A549 (cell line): Measurements from ENCODE around the gene APOD. TPM values are rescaled to one million over a fixed set of nuclear protein-coding genes. Genes with fewer than 3 reads are reported as not detected.

ENCODE experiments used
- ATAC-seq, 2 experiments: fragments of 200-7000 bp in 1 of 2; fragments of >200 bp in 1 of 2; cut with Nextera tagmentation in 1 of 2; cut with Tn5 transposase in 1 of 2; 3 replicates each; pipeline versions ENCODE4 v1.8.0 to v1.9.1; 2018 to 2020; ENCODE audit warnings: mild to moderate bottlenecking in 1 of 2, moderate library complexity in 1 of 2
- CTCF ChIA-PET: fragments of 300-600 bp; sonication (Branson Sonifier 250); formaldehyde crosslinking; extraction: SDS; loops from one replicate; lab custom pipeline; 2021; ENCODE audit warnings: antibody characterized with exemption, inconsistent platforms; lab: Yijun Ruan, JAX
- POLR2A ChIA-PET: fragments of 350-600 bp; formaldehyde crosslinking; extraction: SDS; loops from one replicate; lab custom pipeline; 2021; ENCODE audit warnings: antibody characterized with exemption, inconsistent platforms; lab: Yijun Ruan, JAX
- DNase-seq, 2 experiments: peaks; one replicate each; pipeline versions ENCODE4 v3.0.0 to v3.0.0-alpha.2; 2011 to 2016; ENCODE audit warnings: low read depth in 1 of 2, low spot score in 1 of 2
- FAIRE-seq: peaks from 2 replicates; lab custom pipeline; 2011; peaks lifted over from hg19 to GRCh38; lab: Jason Lieb, UNC
- H3K27ac ChIP-seq, 2 experiments: fragments of >200 bp; sonication (Bioruptor Twin); formaldehyde crosslinking; 3 replicates each; pipeline ENCODE4 v1.5.1; 2016 to 2017
- H3K4me1 ChIP-seq: fragments of >200 bp; sonication (Bioruptor Twin); formaldehyde crosslinking; 3 replicates; pipeline ENCODE4 v1.6.1; 2016
- H3K4me2 ChIP-seq: fragments of >200 bp; sonication (Bioruptor Twin); formaldehyde crosslinking; 3 replicates; pipeline ENCODE4 v1.6.1; 2016
- H3K4me3 ChIP-seq: fragments of >200 bp; sonication (Bioruptor Twin); formaldehyde crosslinking; 3 replicates; pipeline ENCODE4 v1.5.1; 2016
- H3K9me3 ChIP-seq: fragments of >200 bp; sonication (Bioruptor Twin); formaldehyde crosslinking; 3 replicates; pipeline ENCODE4 v1.6.1; 2016
- BCL3 ChIP-seq: fragments of >200 bp; sonication (Bioruptor Twin); formaldehyde crosslinking; IDR thresholded peaks from 3 replicates; pipeline ENCODE4 v1.6.1; 2016
- CBX2 ChIP-seq: fragments of 200-600 bp; sonication (generic); IDR thresholded peaks from 2 replicates; pipeline ENCODE4 v1.6.1; 2016; ENCODE audit warnings: low read depth, mild to moderate bottlenecking, borderline replicate concordance
- CEBPB ChIP-seq, 2 experiments: fragments of >200 bp in 1 of 2; sonication (Bioruptor Twin) in 1 of 2; formaldehyde crosslinking in 1 of 2; IDR thresholded peaks; 2 replicates each; pipeline ENCODE4 v1.6.1; 2012 to 2016
- EP300 ChIP-seq, 2 experiments: fragments of >200 bp; sonication (Bioruptor Twin); formaldehyde crosslinking; IDR thresholded peaks; 2 replicates in 1 of 2; 3 replicates in 1 of 2; pipeline ENCODE4 v1.6.1; 2016 to 2017
- ESRRA ChIP-seq: fragments of 150-350 bp; IDR thresholded peaks from 2 replicates; pipeline ENCODE4 v1.6.1; 2014; ENCODE audit warnings: mild to moderate bottlenecking, low read length, borderline replicate concordance
- FOSB ChIP-seq: fragments of 250-450 bp; sonication (Bioruptor Pico); IDR thresholded peaks from 2 replicates; pipeline ENCODE4 v1.5.0; 2020; ENCODE audit warnings: mild to moderate bottlenecking, moderate library complexity
- FOSL2 ChIP-seq, 2 experiments: fragments of 450-650 bp in 1 of 2; fragments of >200 bp in 1 of 2; sonication (Bioruptor Twin) in 1 of 2; formaldehyde crosslinking; IDR thresholded peaks; 2 replicates each; pipeline versions ENCODE4 v1.5.0 to v1.6.1; 2016 to 2020; ENCODE audit warnings: mild to moderate bottlenecking in 1 of 2, moderate library complexity in 1 of 2
- GATA3 ChIP-seq: IDR thresholded peaks from 2 replicates; pipeline ENCODE4 v1.6.1; 2012; ENCODE audit warnings: borderline replicate concordance
- HEYL ChIP-seq: fragments of 250-450 bp; sonication (Bioruptor Pico); IDR thresholded peaks from 2 replicates; pipeline ENCODE4 v1.8.0; 2021; ENCODE audit warnings: mild to moderate bottlenecking, moderate library complexity
- HOXA7 ChIP-seq: fragments of 250-450 bp; sonication (Bioruptor Pico); IDR thresholded peaks from 2 replicates; pipeline ENCODE4 v1.5.0; 2020; ENCODE audit warnings: mild to moderate bottlenecking, moderate library complexity
- KDM5A ChIP-seq: fragments of 200-600 bp; sonication (generic); IDR thresholded peaks from 2 replicates; pipeline ENCODE4 v1.6.1; 2016; ENCODE audit warnings: antibody characterized with exemption, mild to moderate bottlenecking
- MYC ChIP-seq: IDR thresholded peaks from 2 replicates; pipeline ENCODE4 v1.6.1; 2012; ENCODE audit warnings: mild to moderate bottlenecking, inconsistent platforms, low read length, improper control_type of control experiment, borderline replicate concordance
- NR3C1 ChIP-seq: fragments of >200 bp; sonication (Bioruptor Twin); formaldehyde crosslinking; IDR thresholded peaks from 3 replicates; pipeline ENCODE4 v1.6.1; 2017
- TFCP2L1 ChIP-seq: fragments of 250-450 bp; sonication (Bioruptor Pico); IDR thresholded peaks from 2 replicates; pipeline ENCODE4 v1.5.0; 2021; ENCODE audit warnings: mild to moderate bottlenecking
- TP53 ChIP-seq: fragments of 250-450 bp; sonication (Bioruptor Pico); IDR thresholded peaks from 2 replicates; pipeline ENCODE4 v1.5.0; 2021; ENCODE audit warnings: mild to moderate bottlenecking, moderate library complexity
- USF2 ChIP-seq: fragments of 450-650 bp; IDR thresholded peaks from 2 replicates; pipeline ENCODE4 v1.6.1; 2014; ENCODE audit warnings: antibody characterized with exemption
- ZC3H11A ChIP-seq: fragments of 450-650 bp; IDR thresholded peaks from 2 replicates; pipeline ENCODE4 v1.6.1; 2014; ENCODE audit warnings: antibody characterized with exemption, mild to moderate bottlenecking
- WGBS: methylation state at CpG from one replicate; pipeline ENCODE4 v1.1.6; 2017; ENCODE audit errors: missing lambda C conversion rate; 5-methylcytosine and 5-hydroxymethylcytosine counted together
- polyA plus RNA-seq, 4 experiments: library from polyadenylated mRNA; depleted of rRNA in 3 of 4; stranded (reverse); fragments of >200 nt; fragmentation: RNase III in 1 of 4; extraction: RNeasy Plus Mini Kit Qiagen cat#74134 plus additional on column Dnase treatment in 1 of 4; gene quantifications; 2 replicates in 3 of 4; 3 replicates in 1 of 4; pipeline ENCODE4 v1.2.3, GENCODE V29; 2011 to 2017
- TF ChIP-seq, protein P1 (sequence below): fragments of 200-600 bp; sonication (generic); IDR thresholded peaks from 2 replicates; pipeline ENCODE4 v1.6.1; 2016; ENCODE audit warnings: antibody characterized with exemption, mild to moderate bottlenecking, moderate library complexity

APOD gene
- polyA plus RNA-seq, 2 of the 4 experiments (the other 2 are of a cell fraction), result 0.15 to 2.8 TPM

DNA sequence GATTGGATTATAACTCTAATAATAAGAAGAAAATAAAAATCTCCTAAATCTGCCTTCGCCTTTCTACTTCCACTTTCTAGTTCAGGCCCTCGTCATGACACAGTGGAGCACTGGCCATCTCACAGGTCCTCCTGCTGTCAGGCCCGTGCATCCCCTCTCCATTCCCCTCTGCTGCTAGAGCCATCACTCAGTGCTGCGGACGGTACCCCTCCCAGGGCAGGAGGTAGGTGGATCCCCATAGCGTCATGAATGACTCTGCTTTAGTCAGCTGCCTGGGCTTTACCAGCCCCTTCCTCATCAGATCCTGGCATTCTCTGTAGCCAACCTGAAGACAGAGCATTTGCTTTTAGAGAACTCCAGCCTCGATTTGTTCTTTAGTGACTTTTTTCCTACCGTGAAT, 28.6 kb downstream of the APOD start (continued):
- TF ChIP-seq ZC3H11A (no peak), USF2 (no peak), HEYL (CRISPR knock-in tag) (no peak), GATA3 (no peak)
- TF ChIP-seq, protein P1, sequence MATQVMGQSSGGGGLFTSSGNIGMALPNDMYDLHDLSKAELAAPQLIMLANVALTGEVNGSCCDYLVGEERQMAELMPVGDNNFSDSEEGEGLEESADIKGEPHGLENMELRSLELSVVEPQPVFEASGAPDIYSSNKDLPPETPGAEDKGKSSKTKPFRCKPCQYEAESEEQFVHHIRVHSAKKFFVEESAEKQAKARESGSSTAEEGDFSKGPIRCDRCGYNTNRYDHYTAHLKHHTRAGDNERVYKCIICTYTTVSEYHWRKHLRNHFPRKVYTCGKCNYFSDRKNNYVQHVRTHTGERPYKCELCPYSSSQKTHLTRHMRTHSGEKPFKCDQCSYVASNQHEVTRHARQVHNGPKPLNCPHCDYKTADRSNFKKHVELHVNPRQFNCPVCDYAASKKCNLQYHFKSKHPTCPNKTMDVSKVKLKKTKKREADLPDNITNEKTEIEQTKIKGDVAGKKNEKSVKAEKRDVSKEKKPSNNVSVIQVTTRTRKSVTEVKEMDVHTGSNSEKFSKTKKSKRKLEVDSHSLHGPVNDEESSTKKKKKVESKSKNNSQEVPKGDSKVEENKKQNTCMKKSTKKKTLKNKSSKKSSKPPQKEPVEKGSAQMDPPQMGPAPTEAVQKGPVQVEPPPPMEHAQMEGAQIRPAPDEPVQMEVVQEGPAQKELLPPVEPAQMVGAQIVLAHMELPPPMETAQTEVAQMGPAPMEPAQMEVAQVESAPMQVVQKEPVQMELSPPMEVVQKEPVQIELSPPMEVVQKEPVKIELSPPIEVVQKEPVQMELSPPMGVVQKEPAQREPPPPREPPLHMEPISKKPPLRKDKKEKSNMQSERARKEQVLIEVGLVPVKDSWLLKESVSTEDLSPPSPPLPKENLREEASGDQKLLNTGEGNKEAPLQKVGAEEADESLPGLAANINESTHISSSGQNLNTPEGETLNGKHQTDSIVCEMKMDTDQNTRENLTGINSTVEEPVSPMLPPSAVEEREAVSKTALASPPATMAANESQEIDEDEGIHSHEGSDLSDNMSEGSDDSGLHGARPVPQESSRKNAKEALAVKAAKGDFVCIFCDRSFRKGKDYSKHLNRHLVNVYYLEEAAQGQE, result no peak
- TF ChIP-seq, all 56 proteins: peak for 0

- Histone ChIP-seq H3K4me2 (no peak overlapping the region), H3K4me1 (no peaks in the 10 kb centered on the region), H3K27ac (no peak overlapping the region), H3K9me3 (no peaks in the 10 kb centered on the region), H3K4me3 (no peak overlapping the region)
- POLR2A ChIA-PET, result no interaction called here
- CTCF ChIA-PET, result interaction anchor here (0.6 to 1.2 kb wide), 2 partner anchors 10 to 93 kb away, joined by 3 read pairs; no protein-coding TSS in a partner anchor
- no peak for TF ChIP-seq TFCP2L1
- TF ChIP-seq TP53 (CRISPR knock-in tag), result no peak
- TF ChIP-seq ESRRA, result no peak
- no peak for TF ChIP-seq HOXA7 (CRISPR knock-in tag)
- no peak for FAIRE-seq
- ATAC-seq, result no peak
- no peak for DNase-seq
- 95% methylated on average over 15 of the region's 15 CpGs for WGBS
These were observed 29.3 kb downstream of the APOD start for GRCh38 chr3:195554458-195554857.

- ChIA-PET POLR2A (no interaction called here), CTCF (interaction anchor here (1.2 to 1.3 kb wide), 2 partner anchors 11 to 283 kb away, joined by 3 to 5 read pairs; partner anchors contain the start of gene XXYLT1)
- ATAC-seq, result no peak
- TF ChIP-seq CBX2, result no peak
- no peak for TF ChIP-seq GATA3
- TF ChIP-seq MYC, result no peak
- no peak for TF ChIP-seq FOSB (CRISPR knock-in tag)
- TF ChIP-seq BCL3, result no peak
- no peak for TF ChIP-seq EP300 (IDR thresholded peaks at IDR 0.05)
- TF ChIP-seq KDM5A, result no peak
- TF ChIP-seq FOSL2 (IDR thresholded peaks at IDR 0.05), result no peak
- TF ChIP-seq FOSL2 (CRISPR knock-in tag; IDR thresholded peaks at IDR 0.05), result no peak
- TF ChIP-seq NR3C1, result no peak
- no peak for TF ChIP-seq CEBPB (IDR thresholded peaks at IDR 0.05)
- TF ChIP-seq USF2, result no peak
- TF ChIP-seq HEYL (CRISPR knock-in tag), result no peak
- Histone ChIP-seq H3K4me1 (no peaks in the 10 kb centered on the region), H3K4me2 (no peak overlapping the region), H3K9me3 (no peaks in the 10 kb centered on the region), H3K27ac (no peak overlapping the region), H3K4me3 (no peak overlapping the region)
- WGBS, result 70% methylated on average over 7 of the region's 7 CpGs
- no peak for FAIRE-seq
- no peak for DNase-seq
These were observed 30.5 kb downstream of the APOD start for GRCh38 chr3:195553268-195553667.
